GM12891 (cell line): Measurements from ENCODE around the gene SORCS2.
"Not testable (repeated sequence)": the region's sequence is repeated elsewhere in the genome, so short reads cannot be mapped to it uniquely, and the experiment has no call there.

Experiments used
- DNase-seq: peaks from one replicate; pipeline ENCODE4 v3.0.0; 2011; ENCODE audit warnings: low spot score; ENCODE audit not compliant: insufficient read length
- FAIRE-seq: peaks from 2 replicates; lab custom pipeline; 2011; peaks lifted over from hg19 to GRCh38; lab: Jason Lieb, UNC
- PAX5 ChIP-seq: IDR thresholded peaks from 2 replicates; pipeline ENCODE4 v1.6.1; 2011; ENCODE audit warnings: low read length, moderate library complexity, mild to moderate bottlenecking; ENCODE audit not compliant: insufficient read depth, severe bottlenecking
- POLR2A ChIP-seq: IDR thresholded peaks from 2 replicates; pipeline ENCODE4 v1.6.1; 2011; ENCODE audit warnings: low read depth, low read length, control low read depth
- POLR2AphosphoS5 ChIP-seq: IDR thresholded peaks from 2 replicates; pipeline ENCODE4 v1.6.1; 2011; ENCODE audit warnings: low read depth, low read length, control low read depth
- POU2F2 ChIP-seq: IDR thresholded peaks from 2 replicates; pipeline ENCODE4 v1.6.1; 2011; ENCODE audit warnings: low read depth, mild to moderate bottlenecking, control low read depth, low read length, moderate library complexity
- SPI1 ChIP-seq: IDR thresholded peaks from 2 replicates; pipeline ENCODE4 v1.6.1; 2011; ENCODE audit warnings: low read depth, low read length, control low read depth
- TAF1 ChIP-seq: IDR thresholded peaks from 2 replicates; pipeline ENCODE4 v1.6.1; 2011; ENCODE audit warnings: low read depth, low read length, control low read depth

The SORCS2 gene

DNA sequence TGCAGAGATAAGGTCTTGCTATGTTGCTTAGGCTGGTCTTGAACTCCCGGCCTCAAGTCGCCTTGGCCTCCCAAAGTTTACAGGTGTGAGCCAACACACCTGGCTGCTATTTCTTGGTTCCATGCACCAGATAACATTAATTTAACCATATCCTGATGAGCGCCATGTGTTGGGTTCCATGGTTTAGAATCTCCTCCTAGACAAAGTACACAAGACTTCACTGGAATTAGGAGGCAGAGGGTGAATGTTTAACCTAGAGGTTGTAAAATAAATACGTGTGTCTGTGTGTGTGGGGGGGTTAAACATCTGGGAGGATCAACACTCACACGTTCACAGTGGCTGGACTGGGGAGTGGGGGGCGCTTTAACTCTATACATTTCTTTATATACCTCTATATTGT, 32.4 kb upstream of the SORCS2 start:
- DNase-seq (no peak), FAIRE-seq (no peak)
- TF ChIP-seq POLR2A: no peak
- no peak for TF ChIP-seq PAX5
- TF ChIP-seq SPI1: no peak
- no peak for TF ChIP-seq TAF1
- no peak for TF ChIP-seq POU2F2
- TF ChIP-seq POLR2AphosphoS5: no peak

GRCh38 chr4:7160439-7160838, 31.9 kb upstream of the SORCS2 start:
- FAIRE-seq (no peak), DNase-seq (no peak)
- TF ChIP-seq POLR2A (no peak), POU2F2 (no peak), PAX5 (no peak), POLR2AphosphoS5 (no peak), SPI1 (no peak), TAF1 (no peak)

- TF ChIP-seq PAX5: no peak
- no peak for TF ChIP-seq POLR2AphosphoS5
- no peak for TF ChIP-seq TAF1
- no peak for TF ChIP-seq POLR2A
- no peak for TF ChIP-seq POU2F2
- TF ChIP-seq SPI1: no peak
- no peak for FAIRE-seq
- DNase-seq: no peak
Measured at GRCh38 chr4:7160951-7161440, 31.3 kb upstream of the SORCS2 start.

DNA sequence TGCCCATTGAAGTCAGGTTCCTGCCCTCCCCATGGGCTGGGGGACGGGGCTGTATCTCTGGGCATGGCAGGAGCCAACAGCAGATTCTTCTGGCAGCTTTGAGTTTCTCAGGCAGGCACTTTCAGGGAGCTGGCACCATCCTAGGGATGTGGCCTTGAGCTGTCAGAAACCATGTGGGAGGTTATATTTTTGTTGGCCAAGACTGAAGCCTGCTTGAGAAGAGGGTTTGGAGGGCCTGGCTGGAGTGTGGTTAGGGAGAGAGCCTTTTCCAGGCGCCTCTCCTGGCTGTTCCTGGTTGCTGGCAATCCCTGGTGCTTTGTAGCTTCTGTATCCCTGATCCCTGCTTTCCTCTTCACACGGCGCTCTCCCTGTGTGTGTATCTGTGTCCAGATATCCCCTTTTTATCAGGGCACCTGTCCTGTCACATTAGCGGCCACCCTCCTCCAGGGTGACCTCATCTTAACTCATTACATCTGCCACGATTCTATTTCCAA, 30.6 kb upstream of the SORCS2 start:
- FAIRE-seq (no peak), DNase-seq (no peak)
- TF ChIP-seq SPI1 (no peak), TAF1 (no peak), PAX5 (no peak), POLR2A (no peak), POU2F2 (no peak), POLR2AphosphoS5 (no peak)

- FAIRE-seq, DNase-seq: not testable (repeated sequence)
Measured at GRCh38 chr4:7165056-7165873, 27.1 kb upstream of the SORCS2 start.

- DNase-seq (no peak), FAIRE-seq (no peak)
- TF ChIP-seq SPI1: no peak
Measured at GRCh38 chr4:7165874-7166201, 26.5 kb upstream of the SORCS2 start.

DNA sequence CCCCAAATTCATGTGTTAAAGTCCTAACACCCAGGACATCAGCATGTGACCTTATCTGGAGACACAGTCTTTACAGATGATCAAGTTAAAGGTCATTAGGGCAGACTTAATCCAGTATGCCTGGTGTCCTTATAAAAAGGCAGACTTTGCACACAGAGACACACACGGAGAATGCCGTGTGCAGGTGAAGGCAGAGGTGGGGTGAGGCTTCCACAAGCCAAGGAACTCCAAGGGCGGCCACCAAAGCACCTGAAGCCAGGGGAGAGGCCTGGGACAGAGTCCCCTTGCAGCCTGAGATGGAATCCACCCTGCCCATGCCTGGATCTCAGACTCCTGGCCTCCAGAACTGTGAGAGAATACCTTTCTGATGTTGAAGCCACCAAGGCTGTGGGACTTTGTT, 26.1 kb upstream of the SORCS2 start:
- TF ChIP-seq POLR2AphosphoS5 (no peak), POU2F2 (no peak), POLR2A (no peak), TAF1 (no peak), SPI1 (no peak), PAX5 (no peak)
- FAIRE-seq (no peak), DNase-seq (no peak)

GRCh38 chr4:7166981-7167700, 25.2 kb upstream of the SORCS2 start:
- no peak for TF ChIP-seq POU2F2
- TF ChIP-seq POLR2A: no peak
- no peak for TF ChIP-seq SPI1
- FAIRE-seq: no peak
- no peak for DNase-seq

GRCh38 chr4:7167706-7168105, 24.6 kb upstream of the SORCS2 start:
- TF ChIP-seq POU2F2: no peak
- TF ChIP-seq POLR2AphosphoS5: no peak
- no peak for TF ChIP-seq POLR2A
- no peak for TF ChIP-seq TAF1
- TF ChIP-seq PAX5: no peak
- TF ChIP-seq SPI1: no peak
- no peak for FAIRE-seq
- no peak for DNase-seq

DNA sequence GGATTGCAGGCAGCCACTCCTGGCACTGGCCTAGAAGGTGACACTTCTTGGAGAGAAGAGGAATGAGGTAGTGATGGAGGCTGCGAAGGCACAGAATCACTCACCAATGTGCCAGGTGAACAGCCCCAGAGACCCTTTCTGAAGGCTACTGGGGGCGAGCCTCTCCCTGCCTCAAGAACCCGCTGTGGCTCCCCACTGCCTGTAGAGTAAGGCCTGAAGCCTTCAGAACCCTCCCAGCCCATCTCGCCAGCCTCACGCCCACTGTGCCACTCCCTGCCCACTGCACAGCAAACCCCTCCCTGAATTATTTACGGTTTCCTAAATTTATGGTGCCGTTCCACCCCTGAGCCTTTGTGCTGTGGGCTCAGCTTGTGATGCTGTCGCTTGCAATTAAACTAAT, 24.2 kb upstream of the SORCS2 start:
- no peak for DNase-seq
- TF ChIP-seq POU2F2 (no peak), POLR2AphosphoS5 (no peak), PAX5 (no peak), TAF1 (no peak), SPI1 (no peak), POLR2A (no peak)
- no peak for FAIRE-seq

DNA sequence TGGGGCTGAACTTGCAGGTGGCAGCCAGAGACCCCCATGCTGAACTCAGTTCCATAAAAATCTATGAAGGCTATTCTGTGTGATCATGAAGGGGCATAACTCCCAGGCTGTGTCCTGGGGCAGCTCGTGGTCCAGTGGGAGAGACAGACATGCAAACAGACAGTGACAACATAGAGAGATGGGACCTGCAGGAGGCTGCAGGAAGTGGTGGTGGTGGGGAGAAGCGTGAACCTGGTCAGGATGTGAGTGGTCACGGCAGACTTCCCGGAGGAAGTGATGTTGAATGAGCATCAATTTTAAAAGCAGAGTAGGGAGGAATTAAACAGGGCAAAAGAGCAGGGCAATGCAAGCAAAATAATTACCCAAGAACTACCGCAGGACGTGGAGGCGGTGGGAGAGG, 23.2 kb upstream of the SORCS2 start:
- TF ChIP-seq TAF1: no peak
- no peak for TF ChIP-seq POLR2A
- no peak for TF ChIP-seq SPI1
- TF ChIP-seq POU2F2: no peak
- no peak for TF ChIP-seq PAX5
- TF ChIP-seq POLR2AphosphoS5: no peak
- DNase-seq (no peak), FAIRE-seq (no peak)
